Measurements from ENCODE around the gene ARHGAP31.

DNA sequence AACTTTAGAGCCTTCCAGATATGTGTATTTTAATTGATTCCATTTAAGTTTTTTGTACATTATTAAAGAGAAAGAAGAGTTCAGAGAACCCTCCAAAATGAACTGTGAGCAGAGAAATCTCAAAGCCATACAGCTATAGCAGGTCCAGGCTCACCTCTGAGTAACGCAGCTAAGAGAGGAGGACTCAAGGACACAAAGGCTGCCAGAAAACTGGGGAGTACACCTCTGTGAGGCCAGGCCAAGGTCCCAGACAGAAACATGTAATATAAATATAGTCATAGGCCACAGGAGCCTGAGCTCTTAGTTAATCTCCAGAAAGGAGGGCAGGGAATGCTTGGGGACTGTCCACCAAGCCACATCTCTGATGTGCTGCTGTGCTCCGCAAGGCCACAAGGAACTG lies 102.7 kb downstream of the ARHGAP31 start:
- TF ChIP-seq EZH2 (IDR thresholded peaks at IDR 0.05; ENCODE audit: borderline replicate concordance, low read depth, low read length, poor library complexity, severe bottlenecking) = no peak
- TF ChIP-seq, protein P1, sequence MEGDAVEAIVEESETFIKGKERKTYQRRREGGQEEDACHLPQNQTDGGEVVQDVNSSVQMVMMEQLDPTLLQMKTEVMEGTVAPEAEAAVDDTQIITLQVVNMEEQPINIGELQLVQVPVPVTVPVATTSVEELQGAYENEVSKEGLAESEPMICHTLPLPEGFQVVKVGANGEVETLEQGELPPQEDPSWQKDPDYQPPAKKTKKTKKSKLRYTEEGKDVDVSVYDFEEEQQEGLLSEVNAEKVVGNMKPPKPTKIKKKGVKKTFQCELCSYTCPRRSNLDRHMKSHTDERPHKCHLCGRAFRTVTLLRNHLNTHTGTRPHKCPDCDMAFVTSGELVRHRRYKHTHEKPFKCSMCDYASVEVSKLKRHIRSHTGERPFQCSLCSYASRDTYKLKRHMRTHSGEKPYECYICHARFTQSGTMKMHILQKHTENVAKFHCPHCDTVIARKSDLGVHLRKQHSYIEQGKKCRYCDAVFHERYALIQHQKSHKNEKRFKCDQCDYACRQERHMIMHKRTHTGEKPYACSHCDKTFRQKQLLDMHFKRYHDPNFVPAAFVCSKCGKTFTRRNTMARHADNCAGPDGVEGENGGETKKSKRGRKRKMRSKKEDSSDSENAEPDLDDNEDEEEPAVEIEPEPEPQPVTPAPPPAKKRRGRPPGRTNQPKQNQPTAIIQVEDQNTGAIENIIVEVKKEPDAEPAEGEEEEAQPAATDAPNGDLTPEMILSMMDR (conservative IDR thresholded peaks at IDR 0.05; ENCODE audit: low read depth, low read length) = no peak
